H1 (cell line): ENCODE measurements around the gene DPYD. TPM values are rescaled to one million over a fixed set of nuclear protein-coding genes. Genes with fewer than 3 reads are reported as not detected.

Experiments used
- BACH1 ChIP-seq: IDR thresholded peaks from 2 replicates; pipeline ENCODE4 v1.6.1; 2012; ENCODE audit warnings: low read length, improper control_type of control experiment
- NRF1 ChIP-seq: IDR thresholded peaks from 2 replicates; pipeline ENCODE4 v1.6.1; 2011; ENCODE audit warnings: mild to moderate bottlenecking, low read depth, low read length, improper control_type of control experiment
- POLR2AphosphoS5 ChIP-seq: IDR thresholded peaks from 2 replicates; pipeline ENCODE4 v1.6.1; 2011; ENCODE audit warnings: low read depth, low read length
- polyA plus RNA-seq, 7 experiments: library from polyadenylated mRNA; depleted of rRNA in 3 of 7; stranded (reverse) in 5 of 7; unstranded in 2 of 7; fragments of >200 nt in 5 of 7; fragments of 200-250 nt in 2 of 7; gene quantifications; 1 replicate in 5 of 7; 2 replicates in 1 of 7; 4 replicates in 1 of 7; pipeline versions ENCODE4 v1.2.1 to v1.2.3, GENCODE V29; 2011 to 2013; ENCODE audit warnings: missing spikeins in 2 of 7, mixed read lengths in 2 of 7
- total RNA-seq: library from RNA; stranded (reverse); fragmentation: NEBNext Ultra II Directional; extraction: Animal tissue kit (Norgen Biotek cat#: 25700); gene quantifications from 2 replicates; pipeline ENCODE4 v1.2.1, GENCODE V29; 2021
- TF ChIP-seq, protein P1 (sequence below): fragments of 300-600 bp; sonication (generic); IDR thresholded peaks from 2 replicates; pipeline ENCODE4 v1.7.1; 2012; ENCODE audit warnings: low read length, moderate library complexity, mild to moderate bottlenecking, inconsistent platforms; ENCODE audit not compliant: insufficient replicate concordance
- TF ChIP-seq, protein P2 (sequence below), 3 experiments: IDR thresholded peaks; 1 replicate in 2 of 3; 2 replicates in 1 of 3; pipeline versions ENCODE4 v1.5.1 to v1.6.1; 2011; ENCODE audit warnings: low read length in 3 of 3, mild to moderate bottlenecking in 3 of 3, inconsistent platforms in 2 of 3, low read depth in 1 of 3, moderate library complexity in 1 of 3; ENCODE audit not compliant: insufficient read depth in 1 of 3; ENCODE audit errors: control extremely low read depth in 1 of 3

Gene DPYD
- total and polyA plus RNA-seq, 2 of the 8 experiments (the other 6 are each of a cell fraction or from before 2014, with no cell fraction given), result 0.29 to 0.73 TPM

GRCh38 chr1:97377432-97378034 is 543.3 kb downstream of the DPYD start (continued):
- TF ChIP-seq, protein P1, sequence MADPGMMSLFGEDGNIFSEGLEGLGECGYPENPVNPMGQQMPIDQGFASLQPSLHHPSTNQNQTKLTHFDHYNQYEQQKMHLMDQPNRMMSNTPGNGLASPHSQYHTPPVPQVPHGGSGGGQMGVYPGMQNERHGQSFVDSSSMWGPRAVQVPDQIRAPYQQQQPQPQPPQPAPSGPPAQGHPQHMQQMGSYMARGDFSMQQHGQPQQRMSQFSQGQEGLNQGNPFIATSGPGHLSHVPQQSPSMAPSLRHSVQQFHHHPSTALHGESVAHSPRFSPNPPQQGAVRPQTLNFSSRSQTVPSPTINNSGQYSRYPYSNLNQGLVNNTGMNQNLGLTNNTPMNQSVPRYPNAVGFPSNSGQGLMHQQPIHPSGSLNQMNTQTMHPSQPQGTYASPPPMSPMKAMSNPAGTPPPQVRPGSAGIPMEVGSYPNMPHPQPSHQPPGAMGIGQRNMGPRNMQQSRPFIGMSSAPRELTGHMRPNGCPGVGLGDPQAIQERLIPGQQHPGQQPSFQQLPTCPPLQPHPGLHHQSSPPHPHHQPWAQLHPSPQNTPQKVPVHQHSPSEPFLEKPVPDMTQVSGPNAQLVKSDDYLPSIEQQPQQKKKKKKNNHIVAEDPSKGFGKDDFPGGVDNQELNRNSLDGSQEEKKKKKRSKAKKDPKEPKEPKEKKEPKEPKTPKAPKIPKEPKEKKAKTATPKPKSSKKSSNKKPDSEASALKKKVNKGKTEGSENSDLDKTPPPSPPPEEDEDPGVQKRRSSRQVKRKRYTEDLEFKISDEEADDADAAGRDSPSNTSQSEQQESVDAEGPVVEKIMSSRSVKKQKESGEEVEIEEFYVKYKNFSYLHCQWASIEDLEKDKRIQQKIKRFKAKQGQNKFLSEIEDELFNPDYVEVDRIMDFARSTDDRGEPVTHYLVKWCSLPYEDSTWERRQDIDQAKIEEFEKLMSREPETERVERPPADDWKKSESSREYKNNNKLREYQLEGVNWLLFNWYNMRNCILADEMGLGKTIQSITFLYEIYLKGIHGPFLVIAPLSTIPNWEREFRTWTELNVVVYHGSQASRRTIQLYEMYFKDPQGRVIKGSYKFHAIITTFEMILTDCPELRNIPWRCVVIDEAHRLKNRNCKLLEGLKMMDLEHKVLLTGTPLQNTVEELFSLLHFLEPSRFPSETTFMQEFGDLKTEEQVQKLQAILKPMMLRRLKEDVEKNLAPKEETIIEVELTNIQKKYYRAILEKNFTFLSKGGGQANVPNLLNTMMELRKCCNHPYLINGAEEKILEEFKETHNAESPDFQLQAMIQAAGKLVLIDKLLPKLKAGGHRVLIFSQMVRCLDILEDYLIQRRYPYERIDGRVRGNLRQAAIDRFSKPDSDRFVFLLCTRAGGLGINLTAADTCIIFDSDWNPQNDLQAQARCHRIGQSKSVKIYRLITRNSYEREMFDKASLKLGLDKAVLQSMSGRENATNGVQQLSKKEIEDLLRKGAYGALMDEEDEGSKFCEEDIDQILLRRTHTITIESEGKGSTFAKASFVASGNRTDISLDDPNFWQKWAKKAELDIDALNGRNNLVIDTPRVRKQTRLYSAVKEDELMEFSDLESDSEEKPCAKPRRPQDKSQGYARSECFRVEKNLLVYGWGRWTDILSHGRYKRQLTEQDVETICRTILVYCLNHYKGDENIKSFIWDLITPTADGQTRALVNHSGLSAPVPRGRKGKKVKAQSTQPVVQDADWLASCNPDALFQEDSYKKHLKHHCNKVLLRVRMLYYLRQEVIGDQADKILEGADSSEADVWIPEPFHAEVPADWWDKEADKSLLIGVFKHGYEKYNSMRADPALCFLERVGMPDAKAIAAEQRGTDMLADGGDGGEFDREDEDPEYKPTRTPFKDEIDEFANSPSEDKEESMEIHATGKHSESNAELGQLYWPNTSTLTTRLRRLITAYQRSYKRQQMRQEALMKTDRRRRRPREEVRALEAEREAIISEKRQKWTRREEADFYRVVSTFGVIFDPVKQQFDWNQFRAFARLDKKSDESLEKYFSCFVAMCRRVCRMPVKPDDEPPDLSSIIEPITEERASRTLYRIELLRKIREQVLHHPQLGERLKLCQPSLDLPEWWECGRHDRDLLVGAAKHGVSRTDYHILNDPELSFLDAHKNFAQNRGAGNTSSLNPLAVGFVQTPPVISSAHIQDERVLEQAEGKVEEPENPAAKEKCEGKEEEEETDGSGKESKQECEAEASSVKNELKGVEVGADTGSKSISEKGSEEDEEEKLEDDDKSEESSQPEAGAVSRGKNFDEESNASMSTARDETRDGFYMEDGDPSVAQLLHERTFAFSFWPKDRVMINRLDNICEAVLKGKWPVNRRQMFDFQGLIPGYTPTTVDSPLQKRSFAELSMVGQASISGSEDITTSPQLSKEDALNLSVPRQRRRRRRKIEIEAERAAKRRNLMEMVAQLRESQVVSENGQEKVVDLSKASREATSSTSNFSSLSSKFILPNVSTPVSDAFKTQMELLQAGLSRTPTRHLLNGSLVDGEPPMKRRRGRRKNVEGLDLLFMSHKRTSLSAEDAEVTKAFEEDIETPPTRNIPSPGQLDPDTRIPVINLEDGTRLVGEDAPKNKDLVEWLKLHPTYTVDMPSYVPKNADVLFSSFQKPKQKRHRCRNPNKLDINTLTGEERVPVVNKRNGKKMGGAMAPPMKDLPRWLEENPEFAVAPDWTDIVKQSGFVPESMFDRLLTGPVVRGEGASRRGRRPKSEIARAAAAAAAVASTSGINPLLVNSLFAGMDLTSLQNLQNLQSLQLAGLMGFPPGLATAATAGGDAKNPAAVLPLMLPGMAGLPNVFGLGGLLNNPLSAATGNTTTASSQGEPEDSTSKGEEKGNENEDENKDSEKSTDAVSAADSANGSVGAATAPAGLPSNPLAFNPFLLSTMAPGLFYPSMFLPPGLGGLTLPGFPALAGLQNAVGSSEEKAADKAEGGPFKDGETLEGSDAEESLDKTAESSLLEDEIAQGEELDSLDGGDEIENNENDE, result no peak
- TF ChIP-seq, protein P2, sequence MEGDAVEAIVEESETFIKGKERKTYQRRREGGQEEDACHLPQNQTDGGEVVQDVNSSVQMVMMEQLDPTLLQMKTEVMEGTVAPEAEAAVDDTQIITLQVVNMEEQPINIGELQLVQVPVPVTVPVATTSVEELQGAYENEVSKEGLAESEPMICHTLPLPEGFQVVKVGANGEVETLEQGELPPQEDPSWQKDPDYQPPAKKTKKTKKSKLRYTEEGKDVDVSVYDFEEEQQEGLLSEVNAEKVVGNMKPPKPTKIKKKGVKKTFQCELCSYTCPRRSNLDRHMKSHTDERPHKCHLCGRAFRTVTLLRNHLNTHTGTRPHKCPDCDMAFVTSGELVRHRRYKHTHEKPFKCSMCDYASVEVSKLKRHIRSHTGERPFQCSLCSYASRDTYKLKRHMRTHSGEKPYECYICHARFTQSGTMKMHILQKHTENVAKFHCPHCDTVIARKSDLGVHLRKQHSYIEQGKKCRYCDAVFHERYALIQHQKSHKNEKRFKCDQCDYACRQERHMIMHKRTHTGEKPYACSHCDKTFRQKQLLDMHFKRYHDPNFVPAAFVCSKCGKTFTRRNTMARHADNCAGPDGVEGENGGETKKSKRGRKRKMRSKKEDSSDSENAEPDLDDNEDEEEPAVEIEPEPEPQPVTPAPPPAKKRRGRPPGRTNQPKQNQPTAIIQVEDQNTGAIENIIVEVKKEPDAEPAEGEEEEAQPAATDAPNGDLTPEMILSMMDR (IDR thresholded peaks at IDR 0.05; ENCODE audit: control extremely low read depth in 1 of 3, insufficient read depth in 1 of 3, low read depth in 1 of 3, low read length in 3 of 3), result no peak
- no peak for TF ChIP-seq NRF1
- TF ChIP-seq BACH1, result no peak
- TF ChIP-seq POLR2AphosphoS5, result no peak
